ENCODE data around the gene CYB561A3. TPM values are rescaled to one million over a fixed set of nuclear protein-coding genes. Genes with fewer than 3 reads are reported as not detected.

Gene CYB561A3, protein sequence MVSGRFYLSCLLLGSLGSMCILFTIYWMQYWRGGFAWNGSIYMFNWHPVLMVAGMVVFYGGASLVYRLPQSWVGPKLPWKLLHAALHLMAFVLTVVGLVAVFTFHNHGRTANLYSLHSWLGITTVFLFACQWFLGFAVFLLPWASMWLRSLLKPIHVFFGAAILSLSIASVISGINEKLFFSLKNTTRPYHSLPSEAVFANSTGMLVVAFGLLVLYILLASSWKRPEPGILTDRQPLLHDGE
- total RNA-seq: 10 to 100 TPM; 32.4 to 33.5 TPM

DNA sequence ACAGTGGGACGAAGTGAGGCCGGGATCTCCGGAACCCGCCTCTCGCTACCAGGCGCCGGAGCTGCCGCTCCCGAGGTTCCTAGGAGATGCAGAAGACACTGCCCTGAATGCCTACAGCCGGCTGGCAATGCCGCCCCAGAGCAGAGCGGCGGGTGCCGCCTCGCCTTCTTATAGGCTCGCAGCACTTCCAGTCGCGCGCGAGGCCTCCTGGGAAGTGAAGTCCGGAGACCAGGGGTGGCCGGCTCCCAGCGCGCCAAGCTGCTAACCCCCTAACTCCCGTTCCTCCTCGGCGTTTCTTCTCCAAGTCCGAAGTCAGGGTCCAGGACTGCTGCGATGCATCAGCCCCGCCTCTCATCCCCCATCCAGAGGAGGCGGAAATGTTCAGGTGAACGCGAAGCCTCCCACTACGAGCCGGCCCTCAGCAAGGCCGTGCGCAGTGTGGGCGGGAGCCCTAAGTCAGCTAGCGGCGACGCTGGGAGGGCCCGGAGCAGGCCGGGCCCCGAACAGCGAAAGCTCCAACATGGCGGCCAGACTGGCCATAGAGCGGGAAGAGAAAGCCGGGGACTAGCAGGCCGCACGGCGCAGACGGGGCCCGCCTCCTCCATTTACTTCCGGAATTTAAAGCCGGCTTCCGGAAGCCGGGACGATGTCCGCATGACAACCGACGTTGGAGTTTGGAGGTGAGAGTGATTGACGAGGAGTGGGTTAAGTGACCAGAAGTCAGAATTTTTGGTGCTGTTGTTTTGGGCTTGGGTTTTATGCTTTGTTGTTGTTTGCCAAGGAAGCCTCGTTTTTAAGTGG lies at the start of gene CYB561A3, which contains the start of gene TMEM138:
TSS of gene CYB561A3 (minus strand) at position 142 of the 801 bp plus-strand sequence. CDS start 5,169 bp downstream, outside the sequence.
TSS of gene TMEM138 (plus strand) at position 634 of the 801 bp plus-strand sequence. CDS start 2,017 bp downstream, outside the sequence.
- ATAC-seq (peak; percentile 96), DNase-seq (peak; percentile 96)
- Mint-ChIP-seq H3K9me3 (no peaks in the 10 kb centered on the region), H3K36me3 (ENCODE audit: low read depth) (peaks cover 18% of the 10 kb centered on the region), H3K4me3 (peak within 1 kb of the TSS; percentile 99), H3K27ac (peak within 1 kb of the TSS; percentile 99), H3K27me3 (no peaks in the 10 kb centered on the region), H3K4me1 (ENCODE audit: low read depth) (peaks cover 35% of the 10 kb centered on the region)
- ChIA-PET CTCF (interaction anchor here (1.0 to 16.8 kb wide), 9 partner anchors 9 to 84 kb away, joined by 4 to 181 read pairs (median 8); partner anchors contain the start of genes DDB1, TKFC and TMEM216), POLR2A (interaction anchor here (0.8 to 6.5 kb wide), 23 partner anchors 8 to 447 kb away, joined by 3 to 59 read pairs (median 6); partner anchors contain the start of genes CPSF7, DDB1, SDHAF2 and TKFC)
- intact Hi-C loops (cut with micrococcal nuclease): loop anchor here (2.0 kb wide), 1 partner anchor 29 kb away; the partner anchor contains the start of genes DDB1 and TKFC
- TF ChIP-seq, protein P1, sequence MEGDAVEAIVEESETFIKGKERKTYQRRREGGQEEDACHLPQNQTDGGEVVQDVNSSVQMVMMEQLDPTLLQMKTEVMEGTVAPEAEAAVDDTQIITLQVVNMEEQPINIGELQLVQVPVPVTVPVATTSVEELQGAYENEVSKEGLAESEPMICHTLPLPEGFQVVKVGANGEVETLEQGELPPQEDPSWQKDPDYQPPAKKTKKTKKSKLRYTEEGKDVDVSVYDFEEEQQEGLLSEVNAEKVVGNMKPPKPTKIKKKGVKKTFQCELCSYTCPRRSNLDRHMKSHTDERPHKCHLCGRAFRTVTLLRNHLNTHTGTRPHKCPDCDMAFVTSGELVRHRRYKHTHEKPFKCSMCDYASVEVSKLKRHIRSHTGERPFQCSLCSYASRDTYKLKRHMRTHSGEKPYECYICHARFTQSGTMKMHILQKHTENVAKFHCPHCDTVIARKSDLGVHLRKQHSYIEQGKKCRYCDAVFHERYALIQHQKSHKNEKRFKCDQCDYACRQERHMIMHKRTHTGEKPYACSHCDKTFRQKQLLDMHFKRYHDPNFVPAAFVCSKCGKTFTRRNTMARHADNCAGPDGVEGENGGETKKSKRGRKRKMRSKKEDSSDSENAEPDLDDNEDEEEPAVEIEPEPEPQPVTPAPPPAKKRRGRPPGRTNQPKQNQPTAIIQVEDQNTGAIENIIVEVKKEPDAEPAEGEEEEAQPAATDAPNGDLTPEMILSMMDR (IDR thresholded peaks at IDR 0.05): no peak

DNA sequence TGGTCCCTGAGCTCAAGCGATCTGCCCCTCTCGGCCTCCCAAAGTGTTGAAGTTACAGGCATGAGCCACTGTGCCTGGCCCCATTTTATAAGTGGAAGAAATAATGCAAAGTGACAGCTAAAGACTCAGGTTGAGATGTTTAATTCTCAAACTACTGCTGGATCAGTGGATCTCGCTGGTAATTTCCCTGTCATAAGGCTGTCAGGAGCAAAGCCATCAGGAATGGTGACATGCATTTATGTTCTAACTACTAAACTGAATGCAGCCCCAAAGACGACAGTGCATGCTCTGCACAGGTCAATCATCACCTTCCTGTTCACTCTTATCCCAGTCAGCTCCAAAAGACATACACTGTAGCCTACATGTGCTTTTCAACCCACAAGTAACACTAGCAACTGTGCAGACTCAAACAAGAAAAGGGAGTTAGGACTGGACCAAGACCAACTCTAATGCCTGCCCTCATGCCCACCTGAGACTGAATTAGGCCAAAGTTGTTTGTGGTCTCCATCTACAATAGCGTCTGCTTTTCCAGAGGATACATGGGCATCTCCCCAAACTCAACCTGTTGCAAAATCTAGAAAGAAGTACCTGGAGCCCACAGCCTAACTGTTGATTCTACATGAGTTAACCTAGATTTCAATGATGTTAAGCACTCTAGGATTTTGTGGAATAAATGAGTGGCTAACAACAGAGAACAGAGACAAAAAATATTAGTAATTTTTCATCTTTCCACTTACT lies 45.5 kb upstream of the CYB561A3 start:
- peaks cover 61% of the 10 kb centered on the region for H3K36me3 Mint-ChIP-seq (ENCODE audit: low read depth)
- TF ChIP-seq, protein P1 (IDR thresholded peaks at IDR 0.05): no peak
- CTCF ChIA-PET: interaction anchor here (0.7 to 1.3 kb wide), 4 partner anchors 14 to 71 kb away, joined by 3 to 8 read pairs (median 4); no protein-coding TSS in a partner anchor

DNA sequence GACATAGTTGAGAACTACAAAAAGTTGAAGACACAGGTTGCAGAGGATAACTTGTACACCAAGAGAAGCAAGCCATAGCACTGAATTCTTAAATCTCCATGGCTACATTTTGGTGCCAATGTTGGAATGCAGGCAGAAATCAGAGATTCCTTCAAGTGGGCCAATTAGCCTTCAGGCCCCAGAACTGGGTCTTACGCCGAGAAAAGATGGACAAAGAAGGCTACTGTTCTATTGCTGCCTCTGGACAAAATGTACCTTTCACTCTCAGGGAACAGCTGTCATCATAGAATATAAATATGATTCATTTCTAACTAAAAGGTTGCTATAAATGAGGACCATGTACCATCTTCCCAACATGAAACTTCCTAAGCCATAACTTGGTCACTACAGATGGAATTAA lies 44.4 kb upstream of the CYB561A3 start:
- Mint-ChIP-seq H3K9me3 (no peaks in the 10 kb centered on the region), H3K4me1 (ENCODE audit: low read depth) (peaks cover 1% of the 10 kb centered on the region), H3K27ac (no peak overlapping the region), H3K36me3 (ENCODE audit: low read depth) (peaks cover 52% of the 10 kb centered on the region), H3K4me3 (no peak overlapping the region), H3K27me3 (no peaks in the 10 kb centered on the region)
- ATAC-seq (no peak), DNase-seq (no peak)
- CTCF ChIA-PET: interaction anchor here (0.6 to 1.3 kb wide), 3 partner anchors 12 to 29 kb away, joined by 3 to 8 read pairs (median 3); no protein-coding TSS in a partner anchor
- intact Hi-C loops (cut with micrococcal nuclease): no loop called here
- TF ChIP-seq, protein P1 (IDR thresholded peaks at IDR 0.05): no peak
- POLR2A ChIA-PET: no interaction called here

More for the DNA sequence above, 45.5 kb upstream of the CYB561A3 start:
- Mint-ChIP-seq H3K4me1 (ENCODE audit: low read depth) (peaks cover 1% of the 10 kb centered on the region), H3K9me3 (no peaks in the 10 kb centered on the region), H3K27me3 (no peaks in the 10 kb centered on the region), H3K27ac (peak overlapping the region; percentile 26), H3K4me3 (no peak overlapping the region)
- POLR2A ChIA-PET: interaction anchor here (1.4 kb wide), 1 partner anchor 23 kb away, joined by 3 read pairs; the partner anchor contains the start of genes CPSF7 and SDHAF2
- ATAC-seq (no peak), DNase-seq (no peak)
- intact Hi-C loops (cut with micrococcal nuclease): no loop called here

DNA sequence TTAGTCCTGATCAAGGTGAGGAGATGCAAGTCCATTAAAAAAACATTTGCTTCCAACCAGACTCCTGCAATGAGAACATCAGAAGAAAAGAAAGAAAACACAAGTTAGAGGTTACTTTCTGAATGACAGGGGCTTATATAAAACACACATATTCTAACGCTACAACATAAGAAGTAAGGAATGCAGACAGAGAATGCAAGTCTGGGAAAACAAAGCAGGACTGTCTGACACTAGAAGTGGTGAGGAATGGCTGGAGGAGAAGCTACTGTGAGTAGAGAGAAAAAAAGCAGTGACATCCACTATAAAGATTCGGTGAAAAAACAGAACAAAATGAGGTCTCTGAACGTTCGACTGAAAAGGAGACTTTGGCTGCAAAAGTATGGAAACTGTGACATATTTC lies 43.0 kb upstream of the CYB561A3 start:
- DNase-seq: no peak
- TF ChIP-seq, protein P1 (IDR thresholded peaks at IDR 0.05): no peak
- Mint-ChIP-seq H3K27ac (peak overlapping the region; percentile 30), H3K4me1 (ENCODE audit: low read depth) (peaks cover 1% of the 10 kb centered on the region), H3K36me3 (ENCODE audit: low read depth) (peaks cover 42% of the 10 kb centered on the region), H3K4me3 (no peak overlapping the region), H3K9me3 (no peaks in the 10 kb centered on the region), H3K27me3 (no peaks in the 10 kb centered on the region)
- intact Hi-C loops (cut with micrococcal nuclease): no loop called here
- no peak for ATAC-seq
- ChIA-PET CTCF (interaction anchor here (1.4 to 6.9 kb wide), 2 partner anchors 19 to 30 kb away, joined by 4 to 43 read pairs; no protein-coding TSS in a partner anchor), POLR2A (interaction anchor here (1.0 kb wide), 1 partner anchor 12 kb away, joined by 3 read pairs; the partner anchor contains the start of gene TMEM216)
